LNCaP clone FGC (cell line): ENCODE measurements around the gene FMN1.

ENCODE experiments used
- DNase-seq: peaks from one replicate; pipeline ENCODE4 v3.0.0-alpha.2; 2011; ENCODE audit warnings: low read depth
- H3K4me3 ChIP-seq: 2 replicates; pipeline ENCODE4 v1.5.1; 2011; ENCODE audit warnings: mild to moderate bottlenecking, low read depth, low read length, control low read depth
- TF ChIP-seq, protein P1 (sequence below): IDR thresholded peaks from 2 replicates; pipeline ENCODE4 v1.5.1; 2012; ENCODE audit warnings: mild to moderate bottlenecking; ENCODE audit not compliant: control insufficient read depth, insufficient read depth; ENCODE audit errors: extremely low read depth

Gene FMN1

GRCh38 chr15:32826685-32827084 lies 367.8 kb downstream of the FMN1 start:
- TF ChIP-seq, protein P1, sequence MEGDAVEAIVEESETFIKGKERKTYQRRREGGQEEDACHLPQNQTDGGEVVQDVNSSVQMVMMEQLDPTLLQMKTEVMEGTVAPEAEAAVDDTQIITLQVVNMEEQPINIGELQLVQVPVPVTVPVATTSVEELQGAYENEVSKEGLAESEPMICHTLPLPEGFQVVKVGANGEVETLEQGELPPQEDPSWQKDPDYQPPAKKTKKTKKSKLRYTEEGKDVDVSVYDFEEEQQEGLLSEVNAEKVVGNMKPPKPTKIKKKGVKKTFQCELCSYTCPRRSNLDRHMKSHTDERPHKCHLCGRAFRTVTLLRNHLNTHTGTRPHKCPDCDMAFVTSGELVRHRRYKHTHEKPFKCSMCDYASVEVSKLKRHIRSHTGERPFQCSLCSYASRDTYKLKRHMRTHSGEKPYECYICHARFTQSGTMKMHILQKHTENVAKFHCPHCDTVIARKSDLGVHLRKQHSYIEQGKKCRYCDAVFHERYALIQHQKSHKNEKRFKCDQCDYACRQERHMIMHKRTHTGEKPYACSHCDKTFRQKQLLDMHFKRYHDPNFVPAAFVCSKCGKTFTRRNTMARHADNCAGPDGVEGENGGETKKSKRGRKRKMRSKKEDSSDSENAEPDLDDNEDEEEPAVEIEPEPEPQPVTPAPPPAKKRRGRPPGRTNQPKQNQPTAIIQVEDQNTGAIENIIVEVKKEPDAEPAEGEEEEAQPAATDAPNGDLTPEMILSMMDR = no peak
- peak; percentile 40 for DNase-seq
- H3K4me3 ChIP-seq = no peak overlapping the region

GRCh38 chr15:32825219-32825618 lies 369.3 kb downstream of the FMN1 start:
- TF ChIP-seq, protein P1 = no peak
- DNase-seq = no peak
- H3K4me3 ChIP-seq = no peak overlapping the region

GRCh38 chr15:32824777-32825176 lies 369.7 kb downstream of the FMN1 start:
- no peak overlapping the region for H3K4me3 ChIP-seq
- TF ChIP-seq, protein P1 = no peak
- DNase-seq = no peak

- TF ChIP-seq, protein P1 = no peak
- peak; percentile 97 for DNase-seq
- H3K4me3 ChIP-seq = no peak overlapping the region
Observed at GRCh38 chr15:32823750-32824149, 370.8 kb downstream of the FMN1 start.

DNA sequence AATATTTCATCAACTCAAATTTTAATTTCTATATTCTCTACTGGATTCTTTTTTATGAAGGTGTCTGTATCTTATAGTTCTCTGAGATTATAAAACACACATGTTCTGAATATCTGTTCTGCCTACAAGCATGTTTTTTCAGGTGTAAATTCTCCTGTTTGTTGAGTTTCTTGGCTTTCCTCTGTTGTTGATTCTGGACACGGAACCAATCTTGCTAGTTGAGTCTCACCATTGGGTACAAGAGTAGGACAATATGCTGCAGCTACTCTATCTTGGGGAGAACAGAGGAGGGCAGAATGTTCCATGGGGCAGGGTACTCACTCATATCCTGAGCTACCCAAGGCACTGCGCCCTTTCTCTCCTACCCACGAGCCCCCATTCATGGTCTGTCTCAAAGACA lies 371.8 kb downstream of the FMN1 start:
- no peak for DNase-seq
- TF ChIP-seq, protein P1 = no peak
- H3K4me3 ChIP-seq = no peak overlapping the region

DNA sequence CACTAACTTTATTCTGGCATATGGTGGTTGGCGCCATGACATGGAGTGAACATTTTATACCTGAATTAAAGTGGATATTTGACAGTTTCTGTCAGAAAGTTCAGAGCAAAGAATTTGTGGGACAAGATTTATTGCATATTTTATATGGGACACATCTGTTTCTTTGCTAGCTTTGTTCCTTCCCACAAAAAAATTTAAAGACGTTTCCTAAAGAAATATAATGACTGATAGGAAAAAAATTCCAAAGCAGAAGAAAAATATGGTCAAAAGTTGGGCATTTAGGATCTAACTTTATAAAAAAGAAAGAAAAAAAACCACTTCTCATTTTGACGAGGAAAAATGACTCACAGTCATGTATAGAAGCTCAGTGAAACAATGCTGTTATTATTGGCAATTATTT lies 375.1 kb downstream of the FMN1 start:
- TF ChIP-seq, protein P1 = no peak
- no peak overlapping the region for H3K4me3 ChIP-seq
- no peak for DNase-seq

GRCh38 chr15:32818758-32819447 lies 375.6 kb downstream of the FMN1 start:
- no peak overlapping the region for H3K4me3 ChIP-seq
- no peak for DNase-seq
- TF ChIP-seq, protein P1 = no peak
